ENCODE data around the gene FTCDNL1.

GRCh38 chr2:199772035-199772976, 78.7 kb downstream of the FTCDNL1 start:
- TF ChIP-seq CTCF (IDR thresholded peaks at IDR 0.05) = no peak
- no peak for TF ChIP-seq POLR2A (IDR thresholded peaks at IDR 0.05)
- no peak for TF ChIP-seq EP300 (IDR thresholded peaks at IDR 0.05)
